Suppressor macrophage (primary cell): Measurements from ENCODE around the gene RMDN2.
"Not testable (repeated sequence)": the region's sequence is repeated elsewhere in the genome, so short reads cannot be mapped to it uniquely, and the experiment has no call there.

Experiments
- DNase-seq, 4 experiments: peaks; one replicate each; pipeline ENCODE4 v3.0.0-alpha.2; 2020 to 2022

The RMDN2 gene

DNA sequence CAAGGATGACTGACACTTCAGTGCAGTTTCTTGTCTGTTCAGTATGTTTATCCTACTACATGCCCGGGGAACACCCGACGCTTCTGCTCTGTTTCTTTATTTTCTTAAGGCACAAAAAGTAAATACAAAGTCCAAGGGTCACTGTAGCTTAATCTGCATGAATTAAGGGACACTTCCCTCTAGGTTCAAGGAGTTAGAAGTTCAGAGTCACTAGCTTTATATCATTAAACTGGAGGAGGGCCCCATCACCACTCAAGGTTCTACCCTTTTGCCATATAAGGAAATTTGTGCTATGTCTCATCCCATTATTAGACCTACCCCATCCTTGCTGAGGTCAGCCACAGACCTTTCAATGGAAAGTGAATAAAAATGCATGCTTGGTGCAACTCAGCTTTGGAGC is 27.6 kb upstream of the RMDN2 start:
- DNase-seq: no peak

DNA sequence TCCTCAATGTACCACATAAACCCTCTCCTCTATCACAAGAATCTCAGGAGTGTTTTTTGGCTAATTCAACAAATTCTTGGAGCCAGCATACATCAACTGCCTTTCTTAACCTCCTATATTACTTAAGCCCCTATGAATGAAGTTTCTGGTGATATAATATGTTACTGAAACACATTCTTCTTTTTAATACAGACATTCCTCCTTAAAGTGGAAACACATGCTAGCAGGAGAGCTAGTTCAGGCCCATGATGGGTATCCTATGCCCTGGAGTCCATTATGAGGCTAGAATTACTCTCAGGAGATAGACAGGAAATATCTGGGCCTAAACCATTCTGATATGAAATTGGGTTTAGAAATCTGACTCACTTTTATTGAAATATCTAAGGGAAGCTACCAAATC is 26.6 kb upstream of the RMDN2 start:
- DNase-seq: no peak

DNA sequence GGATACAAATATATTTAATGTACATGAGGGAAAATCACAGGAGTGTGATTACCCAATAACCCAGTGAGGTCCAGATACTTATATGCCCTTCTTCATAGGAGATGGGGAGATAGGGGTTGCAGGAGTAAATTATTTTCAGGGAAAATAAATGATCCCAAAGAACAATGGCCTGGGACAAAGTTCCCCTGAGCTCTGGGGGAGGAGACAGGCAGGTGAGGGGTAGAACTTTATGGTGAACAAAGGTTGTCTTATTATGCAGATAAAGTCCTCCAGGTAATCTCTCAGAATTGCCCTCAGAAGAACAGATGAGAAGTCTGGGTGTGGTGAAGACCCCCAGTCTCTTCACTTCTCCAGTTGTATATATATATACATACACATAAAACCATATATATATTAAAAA is 22.1 kb upstream of the RMDN2 start:
- no peak for DNase-seq

DNA sequence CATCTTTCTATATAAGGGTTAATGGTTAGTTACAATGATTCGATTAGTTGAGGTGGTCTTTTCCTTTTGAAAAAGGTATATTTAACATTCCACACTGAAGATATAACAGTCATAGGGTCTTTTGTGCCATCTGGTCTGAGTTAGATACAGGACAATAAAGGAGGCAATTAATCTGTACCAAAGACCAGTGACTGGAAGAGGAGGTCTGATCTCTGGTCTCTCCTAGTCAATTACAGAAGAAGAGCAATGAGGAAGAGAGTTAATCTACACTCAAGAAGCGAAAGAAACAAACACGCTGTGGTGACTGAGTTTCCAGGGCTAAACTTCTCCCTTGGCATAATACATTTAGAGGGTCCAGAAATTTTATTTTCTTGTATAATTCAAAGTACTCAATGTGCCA is 20.7 kb upstream of the RMDN2 start:
- no peak for DNase-seq

DNA sequence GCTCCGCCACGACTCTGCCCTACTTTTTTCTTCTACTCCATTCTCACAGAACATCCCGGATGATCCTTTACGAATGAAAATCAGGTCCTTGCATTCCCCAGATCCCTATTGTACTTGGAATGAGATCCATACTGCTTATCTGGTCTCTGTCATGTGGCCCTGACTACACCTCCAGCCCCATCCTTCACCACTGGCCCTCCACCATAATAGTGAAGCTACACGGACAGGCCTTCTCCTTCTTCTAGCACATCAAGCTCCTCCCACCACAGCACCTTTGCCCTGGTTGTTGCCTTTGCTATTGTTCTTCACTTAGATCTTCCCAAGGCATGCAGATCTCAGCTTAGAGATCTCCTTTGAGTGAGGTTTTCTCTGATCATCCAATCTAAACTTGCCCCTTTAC is 20.1 kb upstream of the RMDN2 start:
- no peak for DNase-seq

GRCh38 chr2:37906131-37906530 is 19.0 kb upstream of the RMDN2 start:
- DNase-seq: peak; percentile 31 to 73 (median 58)

- no peak for DNase-seq
These were observed 17.4 kb upstream of the RMDN2 start for GRCh38 chr2:37907501-37908225.

DNA sequence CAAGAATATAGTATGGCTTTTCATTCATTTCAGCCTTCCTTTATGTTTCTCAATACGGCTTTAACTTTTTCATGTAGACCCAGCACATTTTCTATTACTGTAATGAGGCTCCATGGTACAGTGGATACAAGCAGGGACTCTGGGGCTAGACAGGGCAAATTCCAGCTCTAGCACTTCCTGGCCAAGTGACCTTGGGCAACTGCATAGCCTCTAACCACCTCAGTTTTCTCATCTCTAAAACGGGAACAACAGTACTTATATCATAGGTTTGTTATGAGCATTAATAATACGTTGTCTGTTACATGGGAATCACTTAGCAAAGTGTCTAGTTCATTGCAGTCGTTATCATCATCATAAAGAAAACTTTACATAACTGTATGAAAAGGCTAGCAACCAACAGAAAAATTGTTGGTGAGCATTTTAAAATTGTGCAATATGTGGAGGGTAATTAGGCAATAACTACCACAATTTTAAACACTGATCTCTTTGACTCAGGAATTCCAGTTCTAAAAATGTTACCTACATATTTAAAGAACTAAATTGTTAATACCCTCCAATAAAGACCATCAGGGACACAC is 13.7 kb upstream of the RMDN2 start:
- DNase-seq: peak in 2 of 4 experiments; percentile 40

- no peak for DNase-seq
These were observed 13.0 kb upstream of the RMDN2 start for GRCh38 chr2:37912056-37912455.

- DNase-seq: no peak
These were observed 12.5 kb upstream of the RMDN2 start for GRCh38 chr2:37912616-37913015.

DNA sequence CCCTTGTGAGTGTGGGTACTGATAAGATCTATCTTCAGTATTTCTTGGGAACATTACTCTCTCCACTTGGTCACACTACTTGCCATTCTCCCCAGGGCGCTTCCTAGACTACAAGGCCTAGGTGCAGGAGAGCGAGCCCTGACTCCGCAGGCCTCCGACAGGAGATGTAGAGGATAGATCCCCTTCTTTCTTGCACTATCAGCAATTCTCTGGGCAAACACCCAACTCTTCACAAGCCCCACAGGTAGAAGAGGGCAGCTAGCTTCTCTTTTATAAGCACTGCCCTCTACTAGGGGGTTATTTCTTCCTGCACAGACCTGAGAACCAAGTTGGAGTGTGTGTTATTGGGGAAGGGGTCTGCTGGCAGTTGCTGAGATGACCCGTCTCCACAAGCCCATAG is 10.7 kb upstream of the RMDN2 start:
- DNase-seq: no peak

GRCh38 chr2:37915773-37916172 is 9.3 kb upstream of the RMDN2 start:
- DNase-seq: no peak

GRCh38 chr2:37916512-37917082 is 8.5 kb upstream of the RMDN2 start:
- no peak for DNase-seq

DNA sequence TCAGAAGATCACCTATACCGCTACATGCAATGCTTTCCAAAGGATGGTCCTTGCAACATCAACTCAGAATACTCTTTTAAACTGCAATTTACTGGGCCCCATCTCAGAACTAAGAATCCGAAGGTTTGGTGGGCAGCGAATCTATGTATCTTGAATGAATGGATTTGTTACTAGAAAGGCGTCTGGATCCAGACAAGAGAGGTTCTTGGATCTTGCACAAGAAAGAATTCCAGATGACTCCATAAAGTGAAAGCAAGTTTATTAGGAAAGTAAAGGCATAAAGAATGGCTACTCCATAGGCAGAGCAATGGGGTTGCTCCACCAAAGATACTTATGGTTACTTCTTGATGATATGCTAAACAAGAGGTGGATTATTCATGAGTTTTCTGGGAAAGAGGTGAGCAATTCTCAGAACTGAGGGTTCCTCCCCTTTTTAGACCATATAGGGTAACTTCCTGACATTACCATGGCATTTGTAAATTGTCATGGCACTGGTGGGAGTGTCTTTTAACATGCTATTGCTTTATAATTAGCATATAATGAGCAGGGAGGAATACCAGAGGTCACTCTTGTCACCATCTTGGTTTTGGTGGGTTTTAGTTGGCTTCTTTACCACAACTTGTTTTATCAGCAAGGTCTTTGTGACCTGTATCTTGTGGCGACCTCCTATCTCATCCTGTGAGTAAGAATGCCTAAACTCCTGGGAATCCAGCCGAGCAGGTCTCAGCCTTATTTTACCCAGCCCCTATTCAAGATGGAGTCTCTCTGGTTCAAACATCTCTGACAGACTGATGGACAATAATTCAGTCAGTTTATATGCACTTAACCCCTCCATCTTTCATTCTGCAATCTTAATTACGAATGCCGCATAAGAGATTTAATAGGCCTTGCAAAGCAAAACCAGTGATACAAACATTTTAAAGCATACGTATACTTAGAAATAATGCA is 7.5 kb upstream of the RMDN2 start:
- DNase-seq: no peak

GRCh38 chr2:37918742-37919186 is 6.3 kb upstream of the RMDN2 start:
- peak in 1 of 4 experiments; percentile 14 for DNase-seq

GRCh38 chr2:37919631-37920032 is 5.5 kb upstream of the RMDN2 start:
- no peak for DNase-seq

- no peak for DNase-seq
These were observed 4.5 kb upstream of the RMDN2 start for GRCh38 chr2:37920570-37920969.

DNA sequence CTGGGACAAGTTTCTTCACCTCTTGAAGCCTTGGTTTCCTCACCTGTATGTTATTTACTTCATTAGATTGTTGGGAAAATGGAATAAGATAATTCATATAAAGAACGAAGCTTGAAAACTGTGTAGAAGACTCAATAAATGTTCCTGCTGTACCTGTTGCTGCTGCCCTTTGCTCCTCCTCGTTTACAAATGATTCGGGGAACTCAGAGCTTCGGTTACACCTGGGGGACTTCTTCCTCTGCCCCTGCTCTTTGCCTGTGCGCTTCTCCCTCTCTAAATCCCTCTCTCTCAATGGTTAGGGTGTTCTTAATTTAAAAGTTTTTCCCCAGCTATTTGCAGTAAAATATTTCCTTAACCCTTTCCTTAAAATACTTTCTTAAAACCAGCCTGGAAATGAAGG is 3.3 kb upstream of the RMDN2 start:
- DNase-seq: no peak

GRCh38 chr2:37923308-37924055 is 1.6 kb upstream of the RMDN2 start:
- DNase-seq: peak in 3 of 4 experiments; percentile 25 to 48 (median 46)

- DNase-seq: no peak
These were observed 1.5 kb downstream of the RMDN2 start for GRCh38 chr2:37926635-37927034.

DNA sequence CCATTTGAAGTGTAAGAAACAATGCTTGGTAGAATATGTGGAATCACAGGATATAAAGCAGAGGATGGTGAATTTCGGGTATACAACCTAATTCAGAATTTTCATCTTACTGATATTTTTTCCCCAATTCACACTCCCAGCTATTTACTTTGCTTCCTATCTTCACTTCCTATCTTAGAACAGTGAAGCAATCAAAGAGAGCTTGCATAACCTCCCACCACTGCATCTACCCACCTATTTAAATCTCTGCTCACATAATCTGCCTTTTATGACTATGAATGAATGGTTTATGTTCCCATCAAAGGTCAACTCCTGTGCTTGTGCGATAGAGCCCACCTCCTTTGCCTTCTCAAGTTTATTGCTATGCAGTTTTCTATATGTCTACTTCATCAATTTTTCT is 3.3 kb downstream of the RMDN2 start:
- DNase-seq: peak; percentile 39 to 78 (median 61)

- not testable (repeated sequence) for DNase-seq
These were observed 5.3 kb downstream of the RMDN2 start for GRCh38 chr2:37930392-37930791.
